ENCODE data around the gene CAMK2G.
"Not testable (repeated sequence)": the region's sequence is repeated elsewhere in the genome, so short reads cannot be mapped to it uniquely, and the experiment has no call there.

CAMK2G gene

GRCh38 chr10:73808021-73808815 is 66.1 kb downstream of the CAMK2G start:
- DNase-seq (ENCODE audit: insufficient read length, low spot score) (no peak), FAIRE-seq (no peak)
- TF ChIP-seq POLR2A (IDR thresholded peaks at IDR 0.05; ENCODE audit: low read depth, low read length), result no peak

GRCh38 chr10:73807471-73807870 is 66.9 kb downstream of the CAMK2G start:
- TF ChIP-seq POLR2A (IDR thresholded peaks at IDR 0.05; ENCODE audit: low read depth, low read length), result no peak
- FAIRE-seq (no peak), DNase-seq (ENCODE audit: insufficient read length, low spot score) (no peak)

- no peak for FAIRE-seq
Measured at GRCh38 chr10:73806176-73806950, 68.0 kb downstream of the CAMK2G start.

DNA sequence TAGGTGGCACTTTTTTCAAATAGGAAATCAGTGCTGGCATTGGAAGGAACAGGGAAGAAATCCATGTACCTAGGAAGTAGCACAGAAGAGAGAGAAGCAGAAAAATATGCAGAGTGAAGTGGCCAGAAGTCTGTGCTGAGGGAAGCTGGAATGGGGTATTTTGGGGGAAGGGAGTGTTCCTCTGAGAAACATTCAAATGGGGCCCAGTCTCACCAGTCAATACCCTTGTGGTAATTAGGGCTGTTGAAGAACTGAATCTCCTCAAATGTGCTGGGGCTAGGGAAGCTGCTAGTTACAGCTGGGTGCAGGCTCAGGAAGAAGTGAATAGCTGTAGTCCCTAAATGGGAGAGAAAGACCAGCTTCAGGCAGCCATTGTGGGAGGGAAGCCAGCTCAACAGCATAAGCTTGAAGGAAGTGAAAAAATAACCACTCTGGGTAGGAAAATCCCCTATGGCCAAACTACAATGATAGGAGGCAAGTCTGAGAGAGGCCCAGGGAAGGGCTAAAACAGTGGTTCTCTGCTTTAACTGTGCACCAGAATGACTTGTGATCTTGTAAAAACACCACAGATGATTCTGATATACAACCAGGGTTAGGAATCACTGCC is 70.6 kb downstream of the CAMK2G start:
- TF ChIP-seq POLR2A (IDR thresholded peaks at IDR 0.05; ENCODE audit: low read depth, low read length), result no peak
- FAIRE-seq (no peak), DNase-seq (ENCODE audit: insufficient read length, low spot score) (no peak)

More at GRCh38 chr10:73806176-73806950, 68.0 kb downstream of the CAMK2G start:
- DNase-seq (ENCODE audit: insufficient read length, low spot score), result no peak
- TF ChIP-seq POLR2A (IDR thresholded peaks at IDR 0.05; ENCODE audit: low read depth, low read length), result no peak

DNA sequence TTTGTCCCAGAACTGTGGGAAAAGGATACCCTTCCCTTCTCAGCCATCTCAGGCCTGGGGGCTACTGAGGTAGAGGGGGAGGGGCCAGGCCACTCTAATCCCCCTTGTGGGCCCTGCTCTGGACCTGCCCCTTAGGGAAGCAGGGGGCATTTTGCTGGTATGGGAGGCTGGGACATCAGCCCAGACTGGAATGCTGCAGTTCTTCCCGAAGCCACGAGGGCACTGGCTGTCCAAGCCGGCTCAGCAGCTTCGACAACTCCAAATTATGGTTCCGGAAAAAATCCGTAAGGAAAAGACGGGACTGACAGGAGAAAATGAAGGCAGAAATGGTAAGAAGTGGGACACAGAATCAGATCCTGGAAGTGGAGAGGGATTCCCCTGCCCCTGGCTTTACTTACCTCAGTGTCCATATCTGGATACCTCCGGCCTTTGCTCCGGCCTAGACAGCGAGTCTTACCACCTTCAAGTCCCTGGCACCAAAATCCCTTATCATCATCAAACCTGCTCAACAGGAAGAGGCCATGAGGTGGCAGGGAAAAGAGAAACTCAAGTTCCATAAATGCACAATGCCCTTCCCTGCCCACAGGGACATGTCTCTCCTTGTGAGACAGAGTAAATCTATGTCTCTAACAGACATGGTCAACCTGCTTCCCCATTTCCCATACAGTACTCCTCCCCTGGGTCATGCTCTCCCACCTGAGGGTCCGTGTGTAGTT is 71.9 kb downstream of the CAMK2G start:
- no peak for FAIRE-seq
- no peak for DNase-seq (ENCODE audit: insufficient read length, low spot score)
- no peak for TF ChIP-seq POLR2A (IDR thresholded peaks at IDR 0.05; ENCODE audit: low read depth, low read length)

DNA sequence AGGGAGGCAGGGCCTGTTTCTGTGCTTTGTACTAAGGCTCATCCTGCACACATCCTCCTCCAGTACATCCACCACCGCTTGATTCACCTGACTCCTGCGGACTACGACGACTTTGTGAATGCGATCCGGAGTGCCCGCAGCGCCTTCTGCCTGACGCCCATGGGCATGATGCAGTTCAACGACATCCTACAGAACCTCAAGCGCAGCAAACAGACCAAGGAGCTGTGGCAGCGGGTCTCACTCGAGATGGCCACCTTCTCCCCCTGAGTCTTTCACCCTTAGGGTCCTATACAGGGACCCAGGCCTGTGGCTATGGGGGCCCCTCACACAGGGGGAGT is 73.1 kb downstream of the CAMK2G start:
- no peak for FAIRE-seq
- no peak for DNase-seq (ENCODE audit: insufficient read length, low spot score)
- TF ChIP-seq POLR2A (IDR thresholded peaks at IDR 0.05; ENCODE audit: low read depth, low read length), result no peak

DNA sequence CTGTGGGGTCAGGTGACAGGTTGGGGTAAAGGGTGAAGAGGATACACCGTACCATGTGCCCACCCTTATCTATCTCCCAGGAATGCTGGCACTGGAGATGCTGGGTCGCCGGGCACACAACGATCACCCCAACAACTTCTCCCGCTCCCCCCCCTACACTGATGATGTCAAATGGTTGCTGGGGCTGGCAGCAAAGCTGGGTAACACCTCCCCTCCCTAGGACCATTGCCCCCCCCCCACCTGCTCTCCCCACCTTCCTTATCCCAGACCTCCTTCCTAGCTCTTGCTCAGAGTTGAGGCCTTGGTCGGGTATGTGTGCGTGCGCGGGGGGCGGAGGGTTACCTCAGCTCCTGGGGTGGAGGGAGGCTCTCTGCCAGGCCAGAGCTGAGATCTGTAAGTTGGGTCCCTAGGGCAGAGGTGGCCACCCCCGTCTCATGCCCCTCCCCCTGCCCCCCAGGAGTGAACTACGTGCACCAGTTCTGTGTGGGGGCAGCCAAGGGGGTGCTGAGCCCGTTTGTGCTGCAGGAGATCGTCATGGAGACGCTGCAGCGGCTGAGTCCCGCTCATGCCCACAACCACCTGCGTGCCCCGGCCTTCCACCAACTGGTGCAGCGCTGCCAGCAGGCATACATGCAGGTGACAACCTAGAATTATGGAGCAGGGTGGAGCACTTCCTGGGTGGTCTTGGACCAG is 73.6 kb downstream of the CAMK2G start:
- DNase-seq (ENCODE audit: insufficient read length, low spot score), result no peak
- no peak for FAIRE-seq
- no peak for TF ChIP-seq POLR2A (IDR thresholded peaks at IDR 0.05; ENCODE audit: low read depth, low read length)

GRCh38 chr10:73799899-73800559 is 74.3 kb downstream of the CAMK2G start:
- TF ChIP-seq POLR2A (IDR thresholded peaks at IDR 0.05; ENCODE audit: low read depth, low read length), result no peak
- FAIRE-seq, result no peak
- DNase-seq (ENCODE audit: insufficient read length, low spot score), result no peak

DNA sequence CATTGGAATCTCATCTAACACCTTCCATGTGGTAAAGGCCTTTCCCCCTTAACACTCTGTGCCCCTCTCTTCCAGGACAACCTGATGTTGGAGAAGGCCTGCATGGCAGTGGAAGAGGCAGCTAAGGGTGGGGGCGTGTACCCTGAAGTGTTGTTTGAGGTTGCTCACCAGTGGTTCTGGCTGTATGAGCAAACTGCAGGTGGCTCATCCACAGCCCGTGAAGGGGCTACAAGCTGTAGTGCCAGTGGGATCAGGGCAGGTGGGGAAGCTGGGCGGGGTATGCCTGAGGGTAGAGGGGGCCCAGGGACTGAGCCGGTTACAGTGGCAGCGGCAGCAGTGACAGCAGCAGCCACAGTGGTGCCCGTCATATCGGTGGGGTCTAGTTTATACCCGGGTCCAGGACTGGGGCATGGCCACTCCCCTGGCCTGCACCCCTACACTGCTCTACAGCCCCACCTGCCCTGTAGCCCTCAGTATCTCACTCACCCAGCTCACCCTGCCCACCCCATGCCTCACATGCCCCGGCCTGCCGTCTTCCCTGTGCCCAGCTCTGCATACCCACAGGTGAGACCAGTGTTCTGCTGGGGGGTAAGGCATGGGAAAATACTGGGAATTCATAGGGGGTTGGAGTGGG is 75.3 kb downstream of the CAMK2G start:
- FAIRE-seq, result no peak
- no peak for TF ChIP-seq POLR2A (IDR thresholded peaks at IDR 0.05; ENCODE audit: low read depth, low read length)
- DNase-seq (ENCODE audit: insufficient read length, low spot score), result no peak

- no peak for TF ChIP-seq POLR2A (IDR thresholded peaks at IDR 0.05; ENCODE audit: low read depth, low read length)
- no peak for DNase-seq (ENCODE audit: insufficient read length, low spot score)
- FAIRE-seq, result no peak
Measured at GRCh38 chr10:73798087-73798486, 76.3 kb downstream of the CAMK2G start.

GRCh38 chr10:73797324-73798025 is 76.9 kb downstream of the CAMK2G start:
- no peak for TF ChIP-seq POLR2A (IDR thresholded peaks at IDR 0.05; ENCODE audit: low read depth, low read length)
- no peak for FAIRE-seq
- DNase-seq (ENCODE audit: insufficient read length, low spot score), result no peak

GRCh38 chr10:73796766-73797165 is 77.6 kb downstream of the CAMK2G start:
- no peak for TF ChIP-seq POLR2A (IDR thresholded peaks at IDR 0.05; ENCODE audit: low read depth, low read length)
- DNase-seq (ENCODE audit: insufficient read length, low spot score), result no peak
- no peak for FAIRE-seq

DNA sequence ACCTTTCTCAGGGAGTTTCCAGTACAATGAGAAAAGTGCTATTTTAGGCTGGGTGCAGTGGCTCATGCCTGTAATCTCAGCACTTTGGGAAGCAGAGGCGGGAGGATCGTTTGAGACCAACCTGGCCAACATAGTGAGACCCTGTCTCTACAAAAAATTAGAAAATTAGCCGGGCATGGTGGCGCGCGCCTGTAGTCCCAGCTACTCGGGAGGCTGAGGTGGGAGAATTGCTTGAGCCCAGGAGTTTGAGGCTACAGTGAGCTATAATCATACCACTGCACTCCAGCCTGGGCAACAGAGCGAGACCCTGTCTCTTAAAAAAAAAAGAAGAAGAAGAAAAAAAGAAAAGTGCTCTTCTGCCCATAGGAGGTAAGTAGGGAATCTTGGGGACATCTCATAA is 78.3 kb downstream of the CAMK2G start:
- not testable (repeated sequence) for DNase-seq (ENCODE audit: insufficient read length, low spot score); FAIRE-seq

DNA sequence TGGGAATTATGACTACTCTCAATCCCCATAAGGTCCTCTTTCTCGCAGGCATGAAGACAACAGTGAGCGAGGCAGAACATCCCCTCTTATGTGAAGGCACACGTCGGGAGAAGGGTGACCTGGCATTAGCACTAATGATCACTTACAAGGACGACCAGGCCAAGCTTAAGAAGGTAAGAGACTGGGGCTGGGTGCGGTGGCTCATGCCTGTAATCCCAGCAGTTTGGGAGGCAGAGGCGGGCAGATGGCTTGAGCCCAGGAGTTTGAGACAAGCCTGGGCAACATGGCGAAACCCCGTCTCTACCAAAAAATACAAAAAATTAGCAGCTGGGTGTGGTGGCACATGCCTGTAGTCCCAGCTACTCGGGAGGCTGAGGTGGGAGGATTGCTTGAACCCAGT is 78.9 kb downstream of the CAMK2G start:
- not testable (repeated sequence) for FAIRE-seq; DNase-seq (ENCODE audit: insufficient read length, low spot score)

Measured in H54 (cell line).